ENCODE results near the gene AIFM3.

- TF ChIP-seq EZH2 (IDR thresholded peaks at IDR 0.05; ENCODE audit: low read depth) (no peak), CTCF (conservative IDR thresholded peaks at IDR 0.05) (no peak)
These were observed 18.6 kb upstream of the AIFM3 start for GRCh38 chr22:20948450-20948849.

All from PC-9 (cell line).